ENCODE results near the gene CYP2B6. TPM values are rescaled to one million over a fixed set of nuclear protein-coding genes. Genes with fewer than 3 reads are reported as not detected.

The CYP2B6 gene
- total RNA-seq, result not detected in 2 replicates

DNA sequence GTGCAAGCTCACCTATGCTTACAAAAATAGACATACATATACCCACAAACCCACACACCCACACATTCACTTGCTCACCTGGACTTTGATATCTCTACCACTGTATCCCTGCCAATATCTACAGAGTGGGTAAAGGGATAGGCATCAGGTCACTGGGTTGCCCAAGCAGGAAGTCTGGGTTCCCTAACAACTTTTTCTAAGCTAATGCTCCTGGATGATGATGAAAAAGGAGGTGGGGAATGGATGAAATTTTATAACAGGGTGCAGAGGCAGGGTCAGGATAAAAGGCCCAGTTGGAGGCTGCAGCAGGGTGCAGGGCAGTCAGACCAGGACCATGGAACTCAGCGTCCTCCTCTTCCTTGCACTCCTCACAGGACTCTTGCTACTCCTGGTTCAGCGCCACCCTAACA lies at the start of gene CYP2B6:
Gene CYP2B6, plus strand, starts transcription at position 311 of the 410 bp plus-strand sequence. Its CDS starts 24 bp downstream, at position 335.

Other genes with a start within 250 kb of the CYP2B6 start
- gene ACTMAP, start 240.8 kb upstream of the CYP2B6 start, total RNA-seq, result 0.97 and 2.0 TPM in 2 replicates
- gene SNRPA, start 240.1 kb upstream of the CYP2B6 start, total RNA-seq, result 45.4 and 59.9 TPM in 2 replicates
- gene MIA, start 215.8 kb upstream of the CYP2B6 start, total RNA-seq, result 1.1 TPM in 1 of 2 replicates, not detected in the other
- gene RAB4B, start 213.0 kb upstream of the CYP2B6 start, total RNA-seq, result 9.2 and 11.6 TPM in 2 replicates
- gene EGLN2, start 192.1 kb upstream of the CYP2B6 start, total RNA-seq, result 116 and 143 TPM in 2 replicates
- gene CYP2A6, start 140.8 kb upstream of the CYP2B6 start, total RNA-seq, result not detected in 2 replicates
- gene CYP2A7, start 109.1 kb upstream of the CYP2B6 start, total RNA-seq, result not detected in 2 replicates
- not detected in 2 replicates for gene CYP2A13, start 97.2 kb downstream of the CYP2B6 start, total RNA-seq
- gene CYP2F1, start 123.2 kb downstream of the CYP2B6 start, total RNA-seq, result not detected in 2 replicates
- 0.25 and 0.49 TPM in 2 replicates for gene CYP2S1, start 201.9 kb downstream of the CYP2B6 start, total RNA-seq
- 24.8 and 28.4 TPM in 2 replicates for gene AXL, start 227.9 kb downstream of the CYP2B6 start, total RNA-seq

Measured in bladder microvascular endothelial cell (primary cell).